HG03575 (cell line): ENCODE data around the gene CNIH3.

Experiments
- ATAC-seq: cut with Tn5 transposase; IDR thresholded peaks from one replicate; pipeline ENCODE4 v1.9.1; 2021; ENCODE audit not compliant: unreplicated experiment, insufficient number of reproducible peaks, low FRiP score; ENCODE audit errors: extremely low read depth

Gene CNIH3

GRCh38 chr1:224732377-224733026 lies 116.4 kb downstream of the CNIH3 start:
- no peak for ATAC-seq

DNA sequence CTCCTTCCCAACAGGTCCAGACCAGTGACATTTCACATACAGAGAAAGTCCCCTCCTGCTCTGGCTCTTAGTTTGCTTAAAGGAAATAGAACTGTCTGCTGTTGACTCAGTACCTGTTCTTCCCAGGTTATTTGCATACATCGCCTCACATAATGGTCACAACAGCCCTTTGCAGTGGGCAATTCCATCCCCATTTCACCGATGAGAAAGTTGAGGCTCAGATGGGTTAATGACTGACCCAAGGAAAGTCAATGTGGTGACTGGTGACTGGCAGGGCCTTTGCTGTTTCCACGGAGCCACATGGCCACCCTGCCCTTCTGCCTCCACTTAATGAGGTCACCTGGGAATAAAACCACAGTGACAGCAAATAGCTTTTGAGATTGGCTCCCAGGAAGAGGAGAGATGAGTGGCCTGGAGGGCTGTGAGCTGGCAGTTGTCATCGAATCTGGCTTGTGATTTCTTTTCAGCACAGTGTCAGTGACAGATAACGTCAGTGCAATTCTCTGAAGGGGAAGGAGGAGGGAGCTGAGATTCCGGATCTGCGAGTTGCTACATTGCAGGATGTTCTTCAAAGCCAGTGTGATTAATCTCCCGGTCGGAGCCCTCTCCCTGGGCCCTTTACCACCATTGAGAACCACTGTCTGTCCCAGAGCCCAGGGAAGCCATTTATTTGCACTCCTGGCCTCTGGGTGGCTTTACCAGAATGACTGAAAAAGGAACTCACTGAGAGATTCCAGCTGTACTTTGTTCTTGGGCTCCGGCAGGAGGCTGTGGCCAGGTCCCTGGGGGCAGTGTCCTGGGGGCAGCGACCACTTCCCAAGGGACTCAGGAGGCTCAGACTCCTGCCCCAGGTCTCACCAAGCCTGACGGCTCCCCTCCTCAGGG lies 117.2 kb downstream of the CNIH3 start:
- ATAC-seq: no peak

GRCh38 chr1:224734261-224734935 lies 118.3 kb downstream of the CNIH3 start:
- no peak for ATAC-seq

GRCh38 chr1:224735159-224735558 lies 119.0 kb downstream of the CNIH3 start:
- no peak for ATAC-seq

DNA sequence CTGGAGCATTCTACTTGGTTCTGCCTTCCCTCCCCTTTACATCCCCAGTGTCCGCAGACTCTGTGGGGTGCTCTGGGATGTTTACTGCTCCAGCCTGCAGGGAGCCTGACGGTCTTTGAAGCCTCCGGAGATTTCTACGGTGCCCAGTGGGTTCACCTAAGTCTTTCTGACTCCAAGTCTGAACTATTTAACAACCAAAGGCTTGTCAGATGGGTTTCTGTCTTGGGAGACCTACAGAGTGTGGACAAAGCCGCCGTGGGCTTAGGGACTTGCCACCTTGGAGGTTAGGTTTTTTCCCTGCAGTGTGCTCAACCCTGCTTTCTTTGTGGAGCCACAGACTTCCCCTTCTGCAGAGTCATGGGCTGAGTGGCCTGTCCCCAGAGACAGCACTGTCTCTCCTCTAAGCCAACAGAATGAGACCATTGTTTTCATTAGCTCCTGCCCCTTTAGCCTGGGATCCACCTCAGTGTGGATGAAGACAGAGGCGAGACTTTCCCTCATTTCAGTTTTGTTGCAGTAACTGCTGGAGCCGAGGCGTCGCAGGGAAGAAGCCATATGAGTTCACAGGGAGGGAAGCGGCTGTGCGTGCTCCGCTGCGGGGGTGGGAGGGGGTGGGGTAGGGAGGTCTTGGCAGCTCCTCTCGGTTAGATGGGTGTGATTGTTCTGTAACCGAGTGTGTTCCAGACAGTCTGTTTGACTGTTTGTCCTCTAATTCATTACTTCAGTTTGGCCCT lies 120.7 kb downstream of the CNIH3 start:
- ATAC-seq: peak; percentile 36

DNA sequence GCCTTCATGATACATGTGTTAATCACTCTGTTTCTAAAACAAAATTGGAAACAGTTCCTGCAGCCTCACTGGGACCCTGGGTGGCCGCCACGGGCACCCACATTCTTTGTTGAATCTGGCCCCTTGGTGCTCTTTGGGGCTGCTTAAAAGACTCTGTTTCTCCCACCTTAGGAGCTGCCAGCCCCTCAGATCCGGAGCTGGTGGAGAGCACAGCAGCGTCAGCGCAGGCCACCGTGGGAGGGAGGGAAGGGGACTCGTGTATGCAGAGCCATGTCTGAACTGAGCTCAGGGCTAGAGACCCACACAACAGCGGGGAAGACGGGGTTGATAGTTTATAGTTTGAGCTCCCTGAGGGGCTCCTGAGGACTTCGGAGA lies 121.2 kb downstream of the CNIH3 start:
- ATAC-seq: no peak

GRCh38 chr1:224739303-224739996 lies 123.3 kb downstream of the CNIH3 start:
- no peak for ATAC-seq

DNA sequence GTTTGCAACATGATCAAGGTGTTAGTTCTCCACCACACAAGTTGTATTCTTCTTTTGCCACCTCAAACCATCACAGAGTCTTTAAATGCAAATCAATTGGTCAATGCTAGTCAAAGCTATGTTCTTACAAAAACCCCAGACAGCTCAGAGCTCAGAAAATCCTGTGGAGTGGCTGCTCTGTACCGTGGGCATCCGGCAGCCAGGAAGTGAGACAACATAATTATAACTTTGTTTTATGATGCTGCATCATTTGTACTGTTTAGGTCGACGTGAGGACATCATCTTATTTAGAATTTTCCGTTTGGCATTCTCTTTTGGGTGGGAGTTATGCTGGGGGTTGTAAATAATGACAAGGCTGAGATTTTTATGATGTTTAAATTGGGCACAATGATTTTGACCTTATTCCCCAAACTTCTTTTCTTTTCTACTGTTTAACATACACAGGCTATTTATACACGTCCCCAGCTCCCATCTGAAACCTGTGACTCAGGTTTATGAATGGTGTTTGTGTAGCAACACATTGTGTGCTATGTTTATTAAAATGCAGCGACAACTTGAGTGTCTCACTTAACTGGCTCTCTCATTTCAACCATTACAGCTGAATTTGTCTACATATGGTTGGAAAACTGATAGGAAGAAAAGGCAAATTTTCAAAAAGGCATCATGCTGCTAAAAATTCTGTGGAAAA lies 124.0 kb downstream of the CNIH3 start:
- ATAC-seq: peak; percentile 64

DNA sequence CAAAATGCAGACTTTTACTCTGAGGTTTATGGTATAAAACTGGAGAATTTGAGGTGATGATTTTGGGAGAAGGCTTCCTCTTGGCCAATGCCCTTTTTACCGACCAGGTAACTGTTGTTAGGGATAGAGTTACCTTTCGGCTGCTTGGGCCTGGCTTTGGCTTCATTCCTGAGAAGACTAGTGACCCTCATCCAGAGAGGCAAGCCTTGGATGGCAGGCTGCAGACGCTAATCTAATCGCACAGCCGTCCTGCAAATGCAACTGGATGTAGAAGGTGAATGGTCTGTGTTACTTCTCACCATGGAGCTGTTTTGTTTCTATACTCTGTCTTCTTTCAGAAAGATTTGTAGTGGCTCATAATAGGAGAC lies 124.6 kb downstream of the CNIH3 start:
- ATAC-seq: no peak

GRCh38 chr1:224742349-224742748 lies 126.2 kb downstream of the CNIH3 start:
- ATAC-seq: no peak

GRCh38 chr1:224743608-224744164 lies 127.6 kb downstream of the CNIH3 start:
- ATAC-seq: no peak

- ATAC-seq: no peak
Measured at GRCh38 chr1:224744521-224744920, 128.4 kb downstream of the CNIH3 start.

GRCh38 chr1:224745394-224745793 lies 129.3 kb downstream of the CNIH3 start:
- no peak for ATAC-seq

DNA sequence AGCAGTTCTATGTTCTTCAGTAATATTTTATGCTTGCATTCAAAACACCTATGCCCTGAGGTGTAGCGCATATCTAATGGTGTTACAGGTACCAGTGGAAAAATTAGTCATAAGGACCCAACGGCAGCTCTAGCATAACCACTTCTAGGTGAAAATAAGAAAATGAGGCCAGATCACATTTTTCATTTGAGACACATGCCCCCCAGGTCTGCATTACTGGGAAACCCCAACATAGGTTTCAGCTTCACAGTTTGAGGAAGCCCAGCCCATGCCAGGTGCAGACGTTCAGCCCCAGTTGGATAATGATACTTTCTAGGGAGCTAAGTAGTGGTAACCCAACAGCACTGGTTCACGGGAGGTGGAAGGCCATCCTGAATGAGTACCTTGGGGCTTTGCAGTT lies 129.8 kb downstream of the CNIH3 start:
- ATAC-seq: no peak

DNA sequence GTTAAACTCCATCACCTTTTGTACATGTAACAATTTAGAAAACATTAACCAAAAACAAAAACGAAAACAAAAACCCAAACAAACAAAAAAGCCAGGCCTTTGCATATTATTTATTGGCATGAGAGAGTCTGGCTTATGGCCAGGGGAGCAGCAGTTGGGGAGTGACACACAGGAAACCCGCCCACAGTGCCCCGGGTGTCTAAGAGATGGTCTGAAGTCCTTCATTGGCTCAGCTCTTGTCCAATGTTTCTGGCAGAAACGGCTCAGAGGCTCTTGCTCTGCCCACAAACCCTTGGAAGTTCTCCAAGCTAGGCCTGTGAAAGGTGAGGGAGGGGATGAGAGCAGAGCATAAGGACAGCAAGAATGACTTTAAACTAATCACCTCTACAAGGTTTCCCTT lies 131.5 kb downstream of the CNIH3 start:
- ATAC-seq: no peak

DNA sequence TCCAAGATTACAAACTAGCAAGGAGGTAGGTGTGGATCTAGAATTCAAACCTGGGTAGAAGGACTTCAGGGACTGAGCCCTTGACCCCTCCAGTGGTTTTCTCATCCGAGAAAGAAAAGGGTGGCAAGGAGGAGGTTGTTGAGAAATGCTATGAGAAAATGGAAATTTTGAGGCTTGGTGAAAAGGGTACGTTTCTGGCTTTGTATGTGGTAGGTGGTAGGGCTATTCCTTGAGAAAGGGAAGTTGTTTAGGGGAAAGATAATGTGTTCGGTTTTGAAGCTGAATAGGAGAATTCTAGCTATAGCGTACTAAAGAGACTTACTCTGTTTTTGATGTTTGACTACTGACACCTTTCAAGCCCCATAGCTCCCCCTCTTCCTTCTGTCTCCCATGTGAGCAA lies 133.8 kb downstream of the CNIH3 start:
- ATAC-seq: no peak

DNA sequence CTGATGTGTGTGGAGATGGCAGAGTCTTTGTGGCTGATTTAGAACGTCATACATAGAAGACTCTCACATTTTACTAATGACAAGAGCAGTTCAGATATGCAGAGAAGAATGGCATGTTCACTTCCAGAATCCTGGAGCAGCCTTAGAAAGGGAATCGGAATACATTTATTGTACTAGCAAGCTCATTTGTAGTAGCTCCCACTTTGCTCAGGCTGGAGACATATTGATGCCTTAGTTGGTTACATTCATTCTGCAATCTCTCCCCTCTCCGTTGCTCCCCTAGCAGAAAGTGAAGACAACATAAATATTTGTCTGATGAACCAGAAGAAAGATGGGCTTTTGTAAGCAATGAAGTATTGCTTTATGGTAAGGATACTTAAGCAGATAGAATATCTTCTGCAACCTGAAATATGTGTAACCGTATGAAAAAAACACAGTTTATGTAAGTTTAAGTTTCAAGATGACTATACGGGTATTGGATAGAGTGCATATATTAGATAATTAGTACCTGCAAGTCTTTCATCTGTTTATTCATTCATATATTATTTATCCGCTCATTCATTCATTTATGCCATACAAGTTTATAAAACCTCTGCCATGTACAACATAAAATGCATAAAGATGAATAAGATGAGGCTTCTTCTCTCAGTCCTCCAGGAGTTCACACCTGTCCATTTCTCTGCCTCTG lies 135.7 kb downstream of the CNIH3 start:
- no peak for ATAC-seq

- no peak for ATAC-seq
Measured at GRCh38 chr1:224753491-224753890, 137.4 kb downstream of the CNIH3 start.
